Stimulated activated CD8-positive, alpha-beta memory T cell treated with anti-CD3 and anti-CD28 coated beads, Interleukin-2, amount 100 ng/mL, for 48 hours (primary cell): ENCODE data around the gene ARHGAP30.

Experiments used
- DNase-seq, 2 donors: peaks; one replicate each; pipeline ENCODE4 v3.0.0-alpha.2; 2020; ENCODE audit warnings: low read depth in 2 of 2

Gene ARHGAP30

GRCh38 chr1:161089938-161090337 is 20.2 kb upstream of the ARHGAP30 start:
- no peak for DNase-seq

- DNase-seq = no peak
These were observed 19.7 kb upstream of the ARHGAP30 start, which contains the start of gene NECTIN4 for GRCh38 chr1:161089251-161089924. NECTIN4 (minus strand) TSS chr1:161089558; CDS start chr1:161089296, 262 bp downstream.

GRCh38 chr1:161088587-161089110 is 19.0 kb upstream of the ARHGAP30 start:
- no peak for DNase-seq

- DNase-seq = no peak
These were observed 16.8 kb upstream of the ARHGAP30 start for GRCh38 chr1:161086457-161086856.

GRCh38 chr1:161085165-161085564 is 15.5 kb upstream of the ARHGAP30 start:
- no peak for DNase-seq

GRCh38 chr1:161084597-161084988 is 14.9 kb upstream of the ARHGAP30 start:
- no peak for DNase-seq

GRCh38 chr1:161083748-161084596 is 14.3 kb upstream of the ARHGAP30 start:
- no peak for DNase-seq

GRCh38 chr1:161082996-161083747 is 13.5 kb upstream of the ARHGAP30 start:
- no peak for DNase-seq

GRCh38 chr1:161082483-161082882 is 12.8 kb upstream of the ARHGAP30 start:
- no peak for DNase-seq

- no peak for DNase-seq
These were observed 11.8 kb upstream of the ARHGAP30 start for GRCh38 chr1:161081519-161081918.

GRCh38 chr1:161080441-161081405 is 11.0 kb upstream of the ARHGAP30 start:
- no peak for DNase-seq

- DNase-seq = no peak
These were observed 9.9 kb upstream of the ARHGAP30 start for GRCh38 chr1:161079436-161080110.

- DNase-seq = no peak
These were observed 7.7 kb upstream of the ARHGAP30 start for GRCh38 chr1:161077426-161077825.

- no peak for DNase-seq
These were observed 6.7 kb upstream of the ARHGAP30 start for GRCh38 chr1:161076410-161076809.

- no peak for DNase-seq
These were observed 5.1 kb upstream of the ARHGAP30 start for GRCh38 chr1:161074676-161075368.

- no peak for DNase-seq
These were observed 3.9 kb upstream of the ARHGAP30 start for GRCh38 chr1:161073474-161074121.

GRCh38 chr1:161072751-161073449 is 3.2 kb upstream of the ARHGAP30 start:
- no peak for DNase-seq

GRCh38 chr1:161071886-161072371 is 2.2 kb upstream of the ARHGAP30 start:
- DNase-seq = peak in 1 of 2 donors; percentile 36
